ENCODE results near the gene NUDCD3. TPM values are rescaled to one million over a fixed set of nuclear protein-coding genes. Genes with fewer than 3 reads are reported as not detected.

NUDCD3 gene
- total RNA-seq, 1 experiment from 2014 or later, result 71.9 TPM

DNA sequence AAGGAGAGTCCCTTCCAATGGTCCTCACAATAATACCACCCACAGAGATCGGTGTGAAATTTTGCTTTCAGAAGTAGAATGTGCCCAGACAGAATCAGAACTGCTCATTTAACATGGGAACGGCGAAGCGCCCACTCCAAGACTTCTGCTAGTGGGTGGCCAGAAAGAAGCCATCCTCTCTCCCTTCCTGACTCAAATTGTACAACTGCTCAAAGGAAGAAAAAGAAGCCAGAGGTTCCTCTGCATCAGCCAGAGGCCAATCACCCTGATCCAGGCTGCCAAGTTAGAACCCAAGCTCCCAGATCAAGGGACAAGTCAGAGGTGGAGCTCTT, 23.3 kb downstream of the NUDCD3 start:
- Histone ChIP-seq H2BK15ac (ENCODE audit: low read depth, low read length) (no peak overlapping the region), H3T11ph (ENCODE audit: low read length) (no peak overlapping the region), H3K9me3 (ENCODE audit: control insufficient read depth, low read depth, low read length) (no peaks in the 10 kb centered on the region), H3K23me2 (ENCODE audit: insufficient read length, low read depth, low read length, poor library complexity, severe bottlenecking) (no peaks in the 10 kb centered on the region), H3K4me1 (ENCODE audit: insufficient read depth, low read length) (no peaks in the 10 kb centered on the region), H3K27me3 (ENCODE audit: insufficient read depth, low read length) (no peaks in the 10 kb centered on the region), H4K20me1 (ENCODE audit: control insufficient read depth, insufficient read depth, insufficient read length) (no peaks in the 10 kb centered on the region), H3K9ac (ENCODE audit: extremely low read depth, insufficient read length, low read length) (no peak overlapping the region), H2BK20ac (ENCODE audit: low read depth, low read length, poor library complexity, severe bottlenecking) (no peak overlapping the region), H4K91ac (ENCODE audit: insufficient read length, low read depth, low read length) (no peak overlapping the region), H4K8ac (replicated peaks; ENCODE audit: insufficient read length, low read depth, low read length) (no peak overlapping the region), H3K79me2 (ENCODE audit: insufficient read depth, low read length) (peaks cover 7% of the 10 kb centered on the region), H3K18ac (ENCODE audit: insufficient read length, low read depth, low read length) (no peak overlapping the region), H3K79me1 (ENCODE audit: insufficient read depth, low read depth, low read length, poor library complexity, severe bottlenecking) (peaks cover 13% of the 10 kb centered on the region), H2BK5ac (ENCODE audit: insufficient read length, low read length) (no peak overlapping the region), H2AK5ac (ENCODE audit: insufficient read length, low read length) (no peak overlapping the region), H2BK120ac (ENCODE audit: low read depth, low read length, poor library complexity, severe bottlenecking) (no peak overlapping the region), H3K4ac (ENCODE audit: low read depth, low read length) (no peak overlapping the region), H3K27ac (ENCODE audit: insufficient read length, low read depth, low read length) (no peak overlapping the region), H3K56ac (ENCODE audit: insufficient read length, low read depth, low read length) (no peak overlapping the region), H3K23ac (ENCODE audit: insufficient read length, low read depth, low read length) (no peak overlapping the region), H4K5ac (ENCODE audit: insufficient read length, low read depth, low read length) (no peak overlapping the region), H3K14ac (ENCODE audit: insufficient read depth, low read length) (no peak overlapping the region), H2BK12ac (ENCODE audit: insufficient read length, low read depth, low read length) (no peak overlapping the region), H2AFZ (ENCODE audit: low read length) (no peak overlapping the region), H3K4me2 (ENCODE audit: insufficient read depth, insufficient read length, low read length) (no peak overlapping the region)
- Mint-ChIP-seq H3K27me3 (ENCODE audit: low read depth) (no peaks in the 10 kb centered on the region), H3K9me3 (no peaks in the 10 kb centered on the region), H3K4me3 (no peak overlapping the region), H3K27ac (no peak overlapping the region; a peak in 1 of 7 replicates), H3K36me3 (ENCODE audit: insufficient read depth in 1 of 3, low read depth in 3 of 3) (peaks cover 2 to 43% (median 24%) of the 10 kb centered on the region in 3 experiments), H3K4me1 (no peaks in the 10 kb centered on the region)
- DNase-seq, result no peak
- no CpG with 5 or more reads among the region's 4 CpGs for WGBS (ENCODE audit: extremely low coverage, insufficient read length, low lambda C conversion rate)
- TF ChIP-seq, protein P1, sequence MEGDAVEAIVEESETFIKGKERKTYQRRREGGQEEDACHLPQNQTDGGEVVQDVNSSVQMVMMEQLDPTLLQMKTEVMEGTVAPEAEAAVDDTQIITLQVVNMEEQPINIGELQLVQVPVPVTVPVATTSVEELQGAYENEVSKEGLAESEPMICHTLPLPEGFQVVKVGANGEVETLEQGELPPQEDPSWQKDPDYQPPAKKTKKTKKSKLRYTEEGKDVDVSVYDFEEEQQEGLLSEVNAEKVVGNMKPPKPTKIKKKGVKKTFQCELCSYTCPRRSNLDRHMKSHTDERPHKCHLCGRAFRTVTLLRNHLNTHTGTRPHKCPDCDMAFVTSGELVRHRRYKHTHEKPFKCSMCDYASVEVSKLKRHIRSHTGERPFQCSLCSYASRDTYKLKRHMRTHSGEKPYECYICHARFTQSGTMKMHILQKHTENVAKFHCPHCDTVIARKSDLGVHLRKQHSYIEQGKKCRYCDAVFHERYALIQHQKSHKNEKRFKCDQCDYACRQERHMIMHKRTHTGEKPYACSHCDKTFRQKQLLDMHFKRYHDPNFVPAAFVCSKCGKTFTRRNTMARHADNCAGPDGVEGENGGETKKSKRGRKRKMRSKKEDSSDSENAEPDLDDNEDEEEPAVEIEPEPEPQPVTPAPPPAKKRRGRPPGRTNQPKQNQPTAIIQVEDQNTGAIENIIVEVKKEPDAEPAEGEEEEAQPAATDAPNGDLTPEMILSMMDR (conservative IDR thresholded peaks at IDR 0.05), result no peak

Data from H9 (cell line).